Vagina (tissue), 2 donors: ENCODE results near the gene RNF26. TPM values are rescaled to one million over a fixed set of nuclear protein-coding genes. Genes with fewer than 3 reads are reported as not detected.
A peak's percentile ranks its signal among the peaks of the same experiment; 100 is the strongest.

Source experiments
- DNase-seq, 2 donors: peaks; one replicate each; pipeline ENCODE4 v3.0.0-alpha.2; 2017; ENCODE audit errors: extremely low spot score in 2 of 2
- H3K27ac ChIP-seq: fragments of 200-600 bp; sonication (generic); one replicate; pipeline ENCODE4 v1.5.1; 2019
- H3K27me3 ChIP-seq: fragments of 200-600 bp; sonication (generic); one replicate; pipeline ENCODE4 v1.5.1; 2019
- H3K36me3 ChIP-seq, 2 donors: fragments of 200-600 bp; sonication (generic); one replicate each; pipeline ENCODE4 v1.5.1; 2017 to 2019
- H3K4me1 ChIP-seq: fragments of 200-600 bp; sonication (generic); one replicate; pipeline ENCODE4 v1.5.1; 2019
- H3K4me3 ChIP-seq, 2 donors: fragments of 200-600 bp; sonication (generic); 1 replicate in 1 of 2; 2 replicates in 1 of 2; pipeline ENCODE4 v1.5.1; 2016 to 2019
- H3K9me3 ChIP-seq: fragments of 200-600 bp; sonication (generic); one replicate; pipeline ENCODE4 v1.5.1; 2019
- CTCF ChIP-seq, 3 experiments: fragments of 450-650 bp in 2 of 3; fragments of 200-600 bp in 1 of 3; sonication (generic) in 1 of 3; IDR thresholded peaks; one replicate each; pipeline ENCODE4 v1.5.1; 2017 to 2019; ENCODE audit warnings: antibody characterized with exemption in 3 of 3, mild to moderate bottlenecking in 2 of 3, moderate library complexity in 2 of 3
- POLR2A ChIP-seq, 2 donors: fragments of 450-650 bp; IDR thresholded peaks; one replicate each; pipeline ENCODE4 v1.6.1; 2017; ENCODE audit warnings: antibody characterized with exemption in 2 of 2, mild to moderate bottlenecking in 2 of 2, moderate library complexity in 2 of 2
- POLR2AphosphoS5 ChIP-seq, 2 donors: sonication (generic); formaldehyde crosslinking; IDR thresholded peaks; one replicate each; pipeline ENCODE4 v1.9.0; 2017; ENCODE audit warnings: antibody characterized with exemption in 2 of 2, mild to moderate bottlenecking in 2 of 2, low read depth in 1 of 2; ENCODE audit not compliant: insufficient read depth in 1 of 2
- intact Hi-C: fragments of 100-400 bp; cut with DNase I; formaldehyde crosslinking; loops from one replicate; pipeline ENCODE4 v1.15.1; 2023
- total RNA-seq: library from RNA; depleted of rRNA; stranded (reverse); fragments of >200 nt; gene quantifications from one replicate; pipeline ENCODE4 v1.2.3, GENCODE V29; 2016

RNF26 gene
- total RNA-seq, 1 donor from 2014 or later = 19.6 TPM

GRCh38 chr11:119367661-119368120 is 33.4 kb downstream of the RNF26 start:
- Histone ChIP-seq H3K27me3 (no peaks in the 10 kb centered on the region), H3K9me3 (no peaks in the 10 kb centered on the region), H3K36me3 (no peaks in the 10 kb centered on the region), H3K27ac (peak overlapping the region; percentile 79), H3K4me3 (no peak overlapping the region), H3K4me1 (peaks cover 75% of the 10 kb centered on the region)
- TF ChIP-seq CTCF (IDR thresholded peaks at IDR 0.05) (no peak), POLR2A (IDR thresholded peaks at IDR 0.05) (no peak), POLR2AphosphoS5 (IDR thresholded peaks at IDR 0.05; ENCODE audit: insufficient read depth in 1 of 2, low read depth in 1 of 2) (no peak)
- DNase-seq = no peak
- intact Hi-C loops = no loop called here

- H3K9me3 ChIP-seq = no peaks in the 10 kb centered on the region
- intact Hi-C loops = no loop called here
- no peak for TF ChIP-seq CTCF (IDR thresholded peaks at IDR 0.05)
- TF ChIP-seq POLR2A (IDR thresholded peaks at IDR 0.05) = no peak
- peak; percentile 53 to 78 for TF ChIP-seq POLR2AphosphoS5 (IDR thresholded peaks at IDR 0.05; ENCODE audit: insufficient read depth in 1 of 2, low read depth in 1 of 2)
- H3K36me3 ChIP-seq = no peaks in the 10 kb centered on the region
- H3K27ac ChIP-seq = peak overlapping the region; percentile 79
- H3K4me1 ChIP-seq = peaks cover 70% of the 10 kb centered on the region
- no peak for DNase-seq
- H3K4me3 ChIP-seq = no peak overlapping the region
- H3K27me3 ChIP-seq = no peaks in the 10 kb centered on the region
Observed at GRCh38 chr11:119368121-119369034, 34.1 kb downstream of the RNF26 start.

GRCh38 chr11:119369132-119369925 is 35.0 kb downstream of the RNF26 start:
- H3K4me1 ChIP-seq = peaks cover 73% of the 10 kb centered on the region

GRCh38 chr11:119370486-119371046 is 36.2 kb downstream of the RNF26 start:
- intact Hi-C loops = no loop called here
- DNase-seq = no peak
- Histone ChIP-seq H3K4me3 (no peak overlapping the region), H3K4me1 (peaks cover 79% of the 10 kb centered on the region), H3K27me3 (no peaks in the 10 kb centered on the region), H3K9me3 (no peaks in the 10 kb centered on the region), H3K36me3 (no peaks in the 10 kb centered on the region), H3K27ac (peak overlapping the region; percentile 42)
- TF ChIP-seq CTCF (IDR thresholded peaks at IDR 0.05) (no peak), POLR2AphosphoS5 (IDR thresholded peaks at IDR 0.05; ENCODE audit: insufficient read depth in 1 of 2, low read depth in 1 of 2) (peak in 1 of 2 donors; percentile 12)

More at GRCh38 chr11:119369132-119369925, 35.0 kb downstream of the RNF26 start:
- no peaks in the 10 kb centered on the region for H3K36me3 ChIP-seq
- no peaks in the 10 kb centered on the region for H3K9me3 ChIP-seq
- intact Hi-C loops = no loop called here
- no peak for DNase-seq
- H3K4me3 ChIP-seq = no peak overlapping the region
- TF ChIP-seq POLR2A (IDR thresholded peaks at IDR 0.05) = no peak
- TF ChIP-seq CTCF (IDR thresholded peaks at IDR 0.05) = no peak
- TF ChIP-seq POLR2AphosphoS5 (IDR thresholded peaks at IDR 0.05; ENCODE audit: insufficient read depth in 1 of 2, low read depth in 1 of 2) = no peak
- H3K27ac ChIP-seq = peak overlapping the region; percentile 79
- no peaks in the 10 kb centered on the region for H3K27me3 ChIP-seq
